Measurements from ENCODE around the gene PIK3C2G.

DNA sequence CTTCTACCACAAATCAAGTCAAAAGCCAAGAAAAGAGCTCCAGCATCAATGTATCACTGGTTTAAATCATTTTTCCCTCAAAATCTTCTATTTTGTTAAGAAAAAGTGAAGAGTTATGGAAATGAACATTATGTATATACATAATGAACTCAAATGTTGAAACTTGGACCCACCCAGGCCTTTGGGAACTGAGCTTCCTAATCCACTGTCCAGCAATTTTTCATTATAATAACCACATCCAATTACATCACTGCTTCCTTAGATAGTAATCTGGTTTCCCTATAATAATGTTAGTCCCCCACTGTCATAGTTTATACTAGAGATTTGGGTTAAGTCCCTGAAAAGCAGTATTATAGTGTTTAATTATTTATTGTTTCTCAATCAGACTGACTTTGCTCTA lies 170.9 kb downstream of the PIK3C2G start:
- TF ChIP-seq, protein P1, sequence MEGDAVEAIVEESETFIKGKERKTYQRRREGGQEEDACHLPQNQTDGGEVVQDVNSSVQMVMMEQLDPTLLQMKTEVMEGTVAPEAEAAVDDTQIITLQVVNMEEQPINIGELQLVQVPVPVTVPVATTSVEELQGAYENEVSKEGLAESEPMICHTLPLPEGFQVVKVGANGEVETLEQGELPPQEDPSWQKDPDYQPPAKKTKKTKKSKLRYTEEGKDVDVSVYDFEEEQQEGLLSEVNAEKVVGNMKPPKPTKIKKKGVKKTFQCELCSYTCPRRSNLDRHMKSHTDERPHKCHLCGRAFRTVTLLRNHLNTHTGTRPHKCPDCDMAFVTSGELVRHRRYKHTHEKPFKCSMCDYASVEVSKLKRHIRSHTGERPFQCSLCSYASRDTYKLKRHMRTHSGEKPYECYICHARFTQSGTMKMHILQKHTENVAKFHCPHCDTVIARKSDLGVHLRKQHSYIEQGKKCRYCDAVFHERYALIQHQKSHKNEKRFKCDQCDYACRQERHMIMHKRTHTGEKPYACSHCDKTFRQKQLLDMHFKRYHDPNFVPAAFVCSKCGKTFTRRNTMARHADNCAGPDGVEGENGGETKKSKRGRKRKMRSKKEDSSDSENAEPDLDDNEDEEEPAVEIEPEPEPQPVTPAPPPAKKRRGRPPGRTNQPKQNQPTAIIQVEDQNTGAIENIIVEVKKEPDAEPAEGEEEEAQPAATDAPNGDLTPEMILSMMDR (IDR thresholded peaks at IDR 0.05), result no peak
- TF ChIP-seq EP300 (IDR thresholded peaks at IDR 0.05; ENCODE audit: borderline replicate concordance in 1 of 2, low read depth in 1 of 2, low read length in 1 of 2), result no peak
- TF ChIP-seq JUND (IDR thresholded peaks at IDR 0.05), result no peak
- TF ChIP-seq YY1 (IDR thresholded peaks at IDR 0.05; ENCODE audit: low read depth), result no peak
- TF ChIP-seq TAF1 (IDR thresholded peaks at IDR 0.05; ENCODE audit: borderline replicate concordance, low read depth, low read length), result no peak
- TF ChIP-seq POLR2AphosphoS5 (IDR thresholded peaks at IDR 0.05; ENCODE audit: low read depth, low read length), result no peak
- TF ChIP-seq SIN3A (IDR thresholded peaks at IDR 0.05; ENCODE audit: borderline replicate concordance, low read depth, low read length), result no peak
- TF ChIP-seq, protein P2, sequence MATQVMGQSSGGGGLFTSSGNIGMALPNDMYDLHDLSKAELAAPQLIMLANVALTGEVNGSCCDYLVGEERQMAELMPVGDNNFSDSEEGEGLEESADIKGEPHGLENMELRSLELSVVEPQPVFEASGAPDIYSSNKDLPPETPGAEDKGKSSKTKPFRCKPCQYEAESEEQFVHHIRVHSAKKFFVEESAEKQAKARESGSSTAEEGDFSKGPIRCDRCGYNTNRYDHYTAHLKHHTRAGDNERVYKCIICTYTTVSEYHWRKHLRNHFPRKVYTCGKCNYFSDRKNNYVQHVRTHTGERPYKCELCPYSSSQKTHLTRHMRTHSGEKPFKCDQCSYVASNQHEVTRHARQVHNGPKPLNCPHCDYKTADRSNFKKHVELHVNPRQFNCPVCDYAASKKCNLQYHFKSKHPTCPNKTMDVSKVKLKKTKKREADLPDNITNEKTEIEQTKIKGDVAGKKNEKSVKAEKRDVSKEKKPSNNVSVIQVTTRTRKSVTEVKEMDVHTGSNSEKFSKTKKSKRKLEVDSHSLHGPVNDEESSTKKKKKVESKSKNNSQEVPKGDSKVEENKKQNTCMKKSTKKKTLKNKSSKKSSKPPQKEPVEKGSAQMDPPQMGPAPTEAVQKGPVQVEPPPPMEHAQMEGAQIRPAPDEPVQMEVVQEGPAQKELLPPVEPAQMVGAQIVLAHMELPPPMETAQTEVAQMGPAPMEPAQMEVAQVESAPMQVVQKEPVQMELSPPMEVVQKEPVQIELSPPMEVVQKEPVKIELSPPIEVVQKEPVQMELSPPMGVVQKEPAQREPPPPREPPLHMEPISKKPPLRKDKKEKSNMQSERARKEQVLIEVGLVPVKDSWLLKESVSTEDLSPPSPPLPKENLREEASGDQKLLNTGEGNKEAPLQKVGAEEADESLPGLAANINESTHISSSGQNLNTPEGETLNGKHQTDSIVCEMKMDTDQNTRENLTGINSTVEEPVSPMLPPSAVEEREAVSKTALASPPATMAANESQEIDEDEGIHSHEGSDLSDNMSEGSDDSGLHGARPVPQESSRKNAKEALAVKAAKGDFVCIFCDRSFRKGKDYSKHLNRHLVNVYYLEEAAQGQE (IDR thresholded peaks at IDR 0.05; ENCODE audit: low read depth, low read length), result no peak
- TF ChIP-seq, protein P3, sequence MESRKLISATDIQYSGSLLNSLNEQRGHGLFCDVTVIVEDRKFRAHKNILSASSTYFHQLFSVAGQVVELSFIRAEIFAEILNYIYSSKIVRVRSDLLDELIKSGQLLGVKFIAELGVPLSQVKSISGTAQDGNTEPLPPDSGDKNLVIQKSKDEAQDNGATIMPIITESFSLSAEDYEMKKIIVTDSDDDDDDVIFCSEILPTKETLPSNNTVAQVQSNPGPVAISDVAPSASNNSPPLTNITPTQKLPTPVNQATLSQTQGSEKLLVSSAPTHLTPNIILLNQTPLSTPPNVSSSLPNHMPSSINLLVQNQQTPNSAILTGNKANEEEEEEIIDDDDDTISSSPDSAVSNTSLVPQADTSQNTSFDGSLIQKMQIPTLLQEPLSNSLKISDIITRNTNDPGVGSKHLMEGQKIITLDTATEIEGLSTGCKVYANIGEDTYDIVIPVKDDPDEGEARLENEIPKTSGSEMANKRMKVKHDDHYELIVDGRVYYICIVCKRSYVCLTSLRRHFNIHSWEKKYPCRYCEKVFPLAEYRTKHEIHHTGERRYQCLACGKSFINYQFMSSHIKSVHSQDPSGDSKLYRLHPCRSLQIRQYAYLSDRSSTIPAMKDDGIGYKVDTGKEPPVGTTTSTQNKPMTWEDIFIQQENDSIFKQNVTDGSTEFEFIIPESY (IDR thresholded peaks at IDR 0.05; ENCODE audit: borderline replicate concordance, low read depth), result no peak
- TF ChIP-seq GABPA (IDR thresholded peaks at IDR 0.05; ENCODE audit: low read depth), result no peak
- no peak for TF ChIP-seq RAD21 (IDR thresholded peaks at IDR 0.05; ENCODE audit: low read length)
- TF ChIP-seq NFIC (IDR thresholded peaks at IDR 0.05; ENCODE audit: borderline replicate concordance), result no peak

Measured in SK-N-SH (cell line).